ENCODE measurements around the gene TXNRD1. TPM values are rescaled to one million over a fixed set of nuclear protein-coding genes. Genes with fewer than 3 reads are reported as not detected.
"Not testable (repeated sequence)": the region's sequence is repeated elsewhere in the genome, so short reads cannot be mapped to it uniquely, and the experiment has no call there.

The TXNRD1 gene
- total RNA-seq, 1 donor from 2014 or later: 82.7 TPM

DNA sequence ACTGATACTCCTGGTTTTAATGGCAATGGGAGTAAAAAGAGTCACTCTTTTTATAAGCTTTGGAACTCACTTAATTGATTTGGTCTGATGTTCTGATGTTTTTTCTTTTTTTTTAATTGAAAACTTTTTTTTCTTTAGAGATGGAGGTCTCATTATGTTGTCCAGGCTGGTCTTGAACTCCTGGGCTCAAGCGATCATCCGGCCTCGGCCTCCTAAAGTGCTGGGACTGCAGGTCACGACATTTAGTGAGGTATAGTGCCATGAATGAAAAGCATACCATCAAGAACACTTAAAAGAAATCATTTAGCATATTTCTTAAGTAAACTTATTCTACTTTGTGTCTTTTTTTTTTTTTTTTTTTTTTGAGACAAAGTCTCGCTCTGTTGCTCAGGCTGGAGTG, 75.3 kb downstream of the TXNRD1 start:
- Mint-ChIP-seq H3K27ac (ENCODE audit: unreplicated experiment) (no peak overlapping the region), H3K4me3 (ENCODE audit: unreplicated experiment) (no peak overlapping the region), H3K36me3 (ENCODE audit: low read depth) (peaks cover 7% of the 10 kb centered on the region), H3K27me3 (ENCODE audit: low read depth) (no peaks in the 10 kb centered on the region), H3K9me3 (ENCODE audit: low read depth) (no peaks in the 10 kb centered on the region), H3K4me1 (ENCODE audit: low read depth) (peaks cover 48% of the 10 kb centered on the region)
- TF ChIP-seq, protein P1, sequence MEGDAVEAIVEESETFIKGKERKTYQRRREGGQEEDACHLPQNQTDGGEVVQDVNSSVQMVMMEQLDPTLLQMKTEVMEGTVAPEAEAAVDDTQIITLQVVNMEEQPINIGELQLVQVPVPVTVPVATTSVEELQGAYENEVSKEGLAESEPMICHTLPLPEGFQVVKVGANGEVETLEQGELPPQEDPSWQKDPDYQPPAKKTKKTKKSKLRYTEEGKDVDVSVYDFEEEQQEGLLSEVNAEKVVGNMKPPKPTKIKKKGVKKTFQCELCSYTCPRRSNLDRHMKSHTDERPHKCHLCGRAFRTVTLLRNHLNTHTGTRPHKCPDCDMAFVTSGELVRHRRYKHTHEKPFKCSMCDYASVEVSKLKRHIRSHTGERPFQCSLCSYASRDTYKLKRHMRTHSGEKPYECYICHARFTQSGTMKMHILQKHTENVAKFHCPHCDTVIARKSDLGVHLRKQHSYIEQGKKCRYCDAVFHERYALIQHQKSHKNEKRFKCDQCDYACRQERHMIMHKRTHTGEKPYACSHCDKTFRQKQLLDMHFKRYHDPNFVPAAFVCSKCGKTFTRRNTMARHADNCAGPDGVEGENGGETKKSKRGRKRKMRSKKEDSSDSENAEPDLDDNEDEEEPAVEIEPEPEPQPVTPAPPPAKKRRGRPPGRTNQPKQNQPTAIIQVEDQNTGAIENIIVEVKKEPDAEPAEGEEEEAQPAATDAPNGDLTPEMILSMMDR (IDR thresholded peaks at IDR 0.05): no peak
- DNase-seq (ENCODE audit: low spot score): no peak

DNA sequence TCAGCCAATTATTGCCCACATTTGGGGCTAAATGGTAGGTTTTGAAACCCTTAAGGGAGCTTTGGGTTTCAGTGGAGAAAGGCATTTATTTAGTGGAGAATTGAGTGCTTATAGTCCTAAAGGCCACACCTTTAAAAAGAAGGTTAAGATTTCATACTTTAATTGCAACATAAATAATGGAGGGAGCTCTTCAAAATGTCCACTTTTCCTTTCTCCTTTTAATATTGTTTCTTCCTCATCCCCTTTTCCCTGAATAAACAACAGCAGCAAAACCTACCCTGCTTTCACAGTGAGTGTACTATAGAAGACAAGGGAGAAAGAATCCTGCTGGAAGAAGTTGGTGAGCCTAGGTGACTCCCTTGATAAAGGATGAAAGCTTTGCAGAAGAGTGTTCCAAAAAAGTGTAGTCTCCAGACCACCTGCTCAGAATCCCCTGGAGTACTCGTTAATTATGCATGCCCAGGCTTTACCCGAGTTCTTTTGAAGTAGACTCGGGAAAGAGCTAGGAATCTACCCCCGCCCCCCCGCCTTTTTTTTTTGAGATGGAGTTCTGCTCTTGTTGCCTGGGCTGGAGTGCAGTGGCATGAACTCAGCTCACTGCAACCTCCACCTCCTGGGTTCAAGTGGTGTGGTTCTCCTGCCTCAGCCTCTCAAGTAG, 76.4 kb downstream of the TXNRD1 start:
- Mint-ChIP-seq H3K36me3 (ENCODE audit: low read depth) (peaks cover 7% of the 10 kb centered on the region), H3K27ac (ENCODE audit: unreplicated experiment) (no peak overlapping the region), H3K4me3 (ENCODE audit: unreplicated experiment) (no peak overlapping the region), H3K4me1 (ENCODE audit: low read depth) (peaks cover 44% of the 10 kb centered on the region), H3K27me3 (ENCODE audit: low read depth) (no peaks in the 10 kb centered on the region), H3K9me3 (ENCODE audit: low read depth) (no peaks in the 10 kb centered on the region)
- DNase-seq (ENCODE audit: low spot score): no peak
- TF ChIP-seq, protein P1 (IDR thresholded peaks at IDR 0.05): no peak

DNA sequence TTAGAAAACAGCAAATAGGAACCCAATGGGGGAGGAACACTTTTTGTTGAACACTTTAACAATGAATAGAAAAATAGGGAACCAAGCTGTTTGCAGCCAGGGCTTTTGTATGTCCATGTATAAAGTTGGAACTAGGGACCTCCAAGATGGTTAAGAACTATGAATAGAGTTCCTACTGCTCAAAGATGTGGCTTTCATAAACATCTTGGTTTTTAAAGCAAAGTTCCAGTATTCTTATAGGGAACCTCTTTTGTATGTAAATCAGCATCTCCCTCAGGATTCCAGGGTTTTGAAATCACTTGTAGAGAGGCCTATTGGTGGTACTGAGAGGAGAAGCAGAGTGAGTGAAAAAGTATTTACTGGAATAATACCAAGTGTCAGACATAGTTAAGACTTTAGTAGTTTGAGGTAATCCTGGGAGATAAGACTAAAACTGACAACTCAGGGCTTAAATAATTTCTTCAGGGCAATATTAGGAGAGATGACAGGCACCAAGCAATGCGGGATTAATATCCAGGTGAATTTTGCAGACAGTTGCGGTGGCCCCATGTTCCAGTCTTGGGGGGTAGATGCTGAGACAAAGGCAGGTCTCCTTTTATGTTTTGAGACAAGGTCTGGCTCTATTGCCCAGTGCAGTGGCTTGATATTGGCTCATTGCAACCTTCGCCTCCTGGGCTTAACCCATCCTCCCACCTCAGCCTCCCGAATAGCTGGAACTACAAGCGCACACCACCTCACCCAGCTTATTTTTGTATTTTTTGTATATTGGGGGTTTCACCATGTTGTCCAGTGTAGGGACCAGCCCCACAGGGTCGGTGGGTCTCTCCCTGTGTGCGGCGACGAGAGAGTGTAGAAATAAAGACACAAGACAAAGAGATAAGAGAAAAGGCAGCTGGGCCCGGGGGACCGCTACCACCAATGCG, 77.6 kb downstream of the TXNRD1 start:
- no peak for DNase-seq (ENCODE audit: low spot score)
- Mint-ChIP-seq H3K36me3 (ENCODE audit: low read depth) (peaks cover 7% of the 10 kb centered on the region), H3K4me1 (ENCODE audit: low read depth) (peaks cover 48% of the 10 kb centered on the region), H3K27me3 (ENCODE audit: low read depth) (no peaks in the 10 kb centered on the region), H3K9me3 (ENCODE audit: low read depth) (no peaks in the 10 kb centered on the region), H3K4me3 (ENCODE audit: unreplicated experiment) (no peak overlapping the region), H3K27ac (ENCODE audit: unreplicated experiment) (no peak overlapping the region)
- TF ChIP-seq, protein P1 (IDR thresholded peaks at IDR 0.05): no peak

DNA sequence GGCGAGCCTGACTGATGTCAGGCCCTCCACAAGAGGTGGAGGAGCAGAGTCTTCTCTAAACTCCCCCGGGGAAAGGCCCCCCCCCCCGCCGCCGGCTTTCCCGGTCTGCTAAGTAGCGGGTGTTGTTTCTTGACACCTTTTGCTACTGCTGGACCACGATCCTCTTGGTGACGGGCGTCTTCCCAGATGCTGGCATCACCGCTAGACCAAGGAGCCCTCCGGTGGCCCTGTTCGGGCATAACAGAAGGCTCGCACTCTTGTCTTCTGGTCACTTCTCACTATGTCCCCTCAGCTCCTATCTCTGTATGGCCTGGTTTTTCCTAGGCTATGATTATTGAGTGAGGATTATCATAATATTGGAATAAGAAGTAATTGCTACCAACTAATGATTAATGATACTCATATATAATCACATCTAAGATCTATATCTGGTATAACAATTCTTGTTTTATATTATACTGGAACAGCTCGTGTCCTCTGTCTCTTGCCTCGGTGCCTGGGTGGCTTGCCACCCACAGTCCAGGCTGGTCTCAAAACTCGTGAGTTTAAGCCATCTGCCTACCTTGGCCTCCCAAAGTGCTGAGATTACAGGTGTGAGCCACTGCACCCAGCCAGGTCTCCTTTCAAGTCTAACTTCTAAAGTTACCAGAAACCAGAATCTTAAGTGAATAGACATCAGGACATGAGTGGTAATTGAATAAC, 78.7 kb downstream of the TXNRD1 start:
- H3K9me3 Mint-ChIP-seq (ENCODE audit: low read depth); DNase-seq (ENCODE audit: low spot score); H3K36me3 Mint-ChIP-seq (ENCODE audit: low read depth); H3K4me3 Mint-ChIP-seq (ENCODE audit: unreplicated experiment); H3K27me3 Mint-ChIP-seq (ENCODE audit: low read depth): not testable (repeated sequence)
- Mint-ChIP-seq H3K27ac (ENCODE audit: unreplicated experiment) (peak overlapping the region; percentile 38), H3K4me1 (ENCODE audit: low read depth) (peaks cover 44% of the 10 kb centered on the region)
- TF ChIP-seq, protein P1 (IDR thresholded peaks at IDR 0.05): peak; percentile 71
